ENCODE results near the gene JAKMIP2.
"Not testable (repeated sequence)": the region's sequence is repeated elsewhere in the genome, so short reads cannot be mapped to it uniquely, and the experiment has no call there.

Gene JAKMIP2

DNA sequence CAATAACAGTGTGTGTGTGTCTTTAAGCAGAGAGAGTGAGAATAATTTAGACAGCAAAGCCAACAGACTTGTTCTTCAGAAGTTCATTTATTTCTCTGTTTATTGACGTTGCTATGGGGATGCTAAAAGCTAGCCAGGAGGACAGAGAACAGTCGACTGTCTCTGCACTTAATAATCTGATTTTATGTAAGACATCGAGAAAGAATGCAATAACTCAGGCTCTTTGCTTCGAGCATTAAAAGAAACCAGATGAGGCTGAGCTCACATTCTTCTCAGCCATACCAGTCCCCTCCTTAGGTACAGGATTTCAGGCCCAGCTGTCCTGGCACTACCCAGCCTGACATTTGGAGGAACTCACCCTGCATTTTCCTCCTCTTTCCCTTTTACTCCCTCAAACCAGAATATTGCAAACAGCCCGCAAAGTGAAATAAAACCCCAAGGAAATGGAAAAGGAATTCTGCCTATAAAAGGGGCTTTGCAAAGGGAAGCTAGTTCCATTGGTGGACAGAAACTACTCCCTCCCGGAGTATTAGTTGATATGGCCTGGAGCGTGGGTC lies 228.2 kb downstream of the JAKMIP2 start:
- peak; percentile 88 for DNase-seq

GRCh38 chr5:147553817-147554216 lies 228.7 kb downstream of the JAKMIP2 start:
- DNase-seq: not testable (repeated sequence)

DNA sequence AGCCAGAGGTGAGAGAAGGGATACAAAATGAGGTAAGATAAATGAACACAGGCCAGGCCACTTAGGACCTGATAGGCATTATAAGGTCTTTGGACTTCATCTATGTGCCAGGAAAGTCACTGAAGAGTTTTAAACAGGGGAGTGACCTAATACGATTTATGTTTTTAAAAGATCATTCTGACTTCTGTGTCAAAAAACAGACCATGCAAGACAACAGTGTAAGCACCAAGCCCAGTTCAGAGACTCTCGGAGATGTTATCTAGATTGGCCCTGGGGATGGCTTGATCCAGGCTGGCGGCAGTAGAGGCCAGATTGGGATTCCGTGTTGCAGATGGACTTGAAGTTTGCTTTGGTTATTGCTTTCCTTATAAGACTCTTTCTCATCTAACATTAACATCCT lies 229.6 kb downstream of the JAKMIP2 start:
- DNase-seq: no peak

- DNase-seq: no peak
Measured at GRCh38 chr5:147551677-147552076, 230.9 kb downstream of the JAKMIP2 start.

DNA sequence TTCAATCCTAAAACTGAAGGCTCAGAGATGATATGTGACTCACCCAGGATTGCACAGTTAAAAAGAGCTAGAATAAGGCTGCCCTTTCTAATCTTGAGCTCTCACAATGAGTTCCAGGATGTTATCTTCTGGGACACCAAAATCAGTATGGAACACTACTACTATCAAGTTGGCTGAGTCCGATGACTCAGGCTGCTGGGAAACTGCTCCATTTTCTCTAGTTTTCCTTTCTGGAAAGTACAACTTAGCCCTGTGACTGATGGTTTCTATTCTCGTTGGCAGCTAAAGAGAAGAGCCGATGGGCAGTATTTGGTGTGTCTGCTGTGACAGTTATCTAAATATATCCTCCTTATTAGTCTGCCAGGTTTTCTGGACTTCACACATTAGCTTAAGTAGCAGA lies 234.8 kb downstream of the JAKMIP2 start:
- peak; percentile 4 for DNase-seq

- no peak for DNase-seq
Measured at GRCh38 chr5:147544556-147544955, 238.0 kb downstream of the JAKMIP2 start.

- peak; percentile 40 for DNase-seq
Measured at GRCh38 chr5:147539053-147539452, 243.5 kb downstream of the JAKMIP2 start.

GRCh38 chr5:147538236-147538635 lies 244.3 kb downstream of the JAKMIP2 start:
- DNase-seq: peak; percentile 52
